Mesenchymal stem cell (in vitro differentiated cells and primary cell): Measurements from ENCODE around the gene GLIS2.

ENCODE experiments used
- DNase-seq: peaks from one replicate; pipeline ENCODE4 v3.0.0-alpha.2; 2013
- H2AFZ ChIP-seq: one replicate; pipeline ENCODE4 v1.6.1; 2013; ENCODE audit warnings: low read depth, mild to moderate bottlenecking, control low read depth, inconsistent platforms, low read length, moderate library complexity
- H2AK5ac ChIP-seq: 2 replicates; pipeline ENCODE4 v1.6.1; 2013; ENCODE audit warnings: low read length, moderate library complexity, mild to moderate bottlenecking, inconsistent platforms; ENCODE audit not compliant: severe bottlenecking
- H2BK120ac ChIP-seq: one replicate; pipeline ENCODE4 v1.6.1; 2013; ENCODE audit warnings: low read depth, mild to moderate bottlenecking, inconsistent platforms, low read length, moderate library complexity
- H2BK12ac ChIP-seq, 2 experiments: one replicate each; pipeline ENCODE4 v1.6.1; 2013; ENCODE audit warnings: inconsistent platforms in 2 of 2, low read length in 2 of 2, mild to moderate bottlenecking in 2 of 2, moderate library complexity in 2 of 2, control low read depth in 1 of 2
- H2BK15ac ChIP-seq: one replicate; pipeline ENCODE4 v1.6.1; 2013; ENCODE audit warnings: mild to moderate bottlenecking, low read depth, inconsistent platforms; ENCODE audit not compliant: poor library complexity, severe bottlenecking
- H2BK5ac ChIP-seq: 2 replicates; pipeline ENCODE4 v1.6.1; 2013; ENCODE audit warnings: low read depth, mild to moderate bottlenecking, low read length, control low read depth, inconsistent platforms; ENCODE audit not compliant: poor library complexity, severe bottlenecking
- H3K14ac ChIP-seq, 2 experiments: one replicate each; pipeline ENCODE4 v1.6.1; 2013; ENCODE audit warnings: inconsistent platforms in 2 of 2, low read length in 2 of 2, control low read depth in 1 of 2, mild to moderate bottlenecking in 1 of 2, moderate library complexity in 1 of 2
- H3K18ac ChIP-seq, 2 experiments: one replicate each; pipeline ENCODE4 v1.6.1; 2013; ENCODE audit warnings: inconsistent platforms in 2 of 2, low read length in 2 of 2, control low read depth in 1 of 2, low read depth in 1 of 2, mild to moderate bottlenecking in 1 of 2
- H3K23ac ChIP-seq, 2 experiments: one replicate each; pipeline ENCODE4 v1.6.1; 2013; ENCODE audit warnings: inconsistent platforms in 2 of 2, low read length in 2 of 2, mild to moderate bottlenecking in 2 of 2, moderate library complexity in 2 of 2, control low read depth in 1 of 2
- H3K27ac ChIP-seq: 2 replicates; pipeline ENCODE4 v1.5.1; 2013; ENCODE audit warnings: mild to moderate bottlenecking, moderate library complexity, low read length, control low read depth, inconsistent platforms; ENCODE audit not compliant: poor library complexity, severe bottlenecking
- H3K27me3 ChIP-seq, 2 experiments: 2 replicates each; pipeline versions ENCODE4 v1.6.1 to v1.7.0; 2013; ENCODE audit warnings: low read length in 2 of 2, mild to moderate bottlenecking in 2 of 2, moderate library complexity in 2 of 2, control low read depth in 1 of 2, inconsistent platforms in 1 of 2; ENCODE audit not compliant: control insufficient read depth in 1 of 2, insufficient read depth in 1 of 2
- H3K36me3 ChIP-seq, 2 experiments: 2 replicates each; pipeline versions ENCODE4 v1.6.1 to v1.7.0; 2013; ENCODE audit warnings: low read length in 2 of 2, control low read depth in 1 of 2, inconsistent platforms in 1 of 2, low read depth in 1 of 2, mild to moderate bottlenecking in 1 of 2; ENCODE audit not compliant: insufficient read depth in 2 of 2, control insufficient read depth in 1 of 2
- H3K4ac ChIP-seq, 2 experiments: one replicate each; pipeline ENCODE4 v1.6.1; 2013; ENCODE audit warnings: inconsistent platforms in 2 of 2, low read length in 2 of 2, mild to moderate bottlenecking in 2 of 2, moderate library complexity in 2 of 2, control low read depth in 1 of 2, low read depth in 1 of 2
- H3K4me1 ChIP-seq: 2 replicates; pipeline ENCODE4 v1.6.1; 2013; ENCODE audit warnings: low read depth, low read length, control low read depth; ENCODE audit not compliant: control insufficient read depth, insufficient read depth
- H3K4me2 ChIP-seq: 2 replicates; pipeline ENCODE4 v1.6.1; 2013; ENCODE audit warnings: low read length, mild to moderate bottlenecking, inconsistent platforms; ENCODE audit not compliant: poor library complexity, severe bottlenecking
- H3K4me3 ChIP-seq, 2 experiments: 2 replicates each; pipeline versions ENCODE4 v1.5.1 to v1.7.0; 2013; ENCODE audit warnings: low read length in 2 of 2, mild to moderate bottlenecking in 2 of 2, control low read depth in 1 of 2, low read depth in 1 of 2; ENCODE audit not compliant: insufficient read depth in 1 of 2
- H3K79me1 ChIP-seq: replicated peaks from 2 replicates; pipeline ENCODE4 v1.6.1; 2013; ENCODE audit warnings: mild to moderate bottlenecking, control low read depth, low read length, inconsistent platforms; ENCODE audit not compliant: poor library complexity, severe bottlenecking
- H3K9ac ChIP-seq: 2 replicates; pipeline ENCODE4 v1.7.0; 2013; ENCODE audit warnings: mild to moderate bottlenecking, low read length, moderate library complexity
- H3K9me3 ChIP-seq: 2 replicates; pipeline ENCODE4 v1.7.0; 2013; ENCODE audit warnings: mild to moderate bottlenecking, low read length; ENCODE audit not compliant: control insufficient read depth
- H4K8ac ChIP-seq: one replicate; pipeline ENCODE4 v1.6.1; 2013; ENCODE audit warnings: inconsistent platforms, mild to moderate bottlenecking, low read length, moderate library complexity
- H4K91ac ChIP-seq: one replicate; pipeline ENCODE4 v1.6.1; 2013; ENCODE audit warnings: mild to moderate bottlenecking, low read length, inconsistent platforms
- WGBS: methylation state at CpG from one replicate; pipeline ENCODE4 v1.1.7; 2013; ENCODE audit warnings: mixed read lengths; 5-methylcytosine and 5-hydroxymethylcytosine counted together

GLIS2 gene

GRCh38 chr16:4324492-4325252 lies 8.8 kb downstream of the GLIS2 start:
- no peak overlapping the region for H2AFZ ChIP-seq

GRCh38 chr16:4325253-4325758 lies 9.4 kb downstream of the GLIS2 start:
- H3K18ac ChIP-seq = peak overlapping the region; percentile 56 to 58
- peak overlapping the region; percentile 66 for H4K8ac ChIP-seq
- no peak overlapping the region for H3K4me2 ChIP-seq
- no peaks in the 10 kb centered on the region for H3K27me3 ChIP-seq
- H2BK12ac ChIP-seq = no peak overlapping the region
- peaks cover 35% of the 10 kb centered on the region for H3K79me1 ChIP-seq
- peak overlapping the region in 1 of 2 experiments; percentile 12 for H3K14ac ChIP-seq
- H2AK5ac ChIP-seq = peak overlapping the region; percentile 36
- peak overlapping the region; percentile 29 for H2BK15ac ChIP-seq
- no peak overlapping the region for H2BK120ac ChIP-seq
- H3K36me3 ChIP-seq = peaks cover 0 to 26% of the 10 kb centered on the region in 2 experiments
- H3K9ac ChIP-seq = no peak overlapping the region
- H3K4ac ChIP-seq = no peak overlapping the region
- no peaks in the 10 kb centered on the region for H3K9me3 ChIP-seq
- H3K4me1 ChIP-seq = peaks cover 77% of the 10 kb centered on the region
- H3K23ac ChIP-seq = peak overlapping the region in 1 of 2 experiments; percentile 46
- no peak overlapping the region for H3K4me3 ChIP-seq
- no peak overlapping the region for H2AFZ ChIP-seq
- WGBS = 87% methylated on average over 3 of the region's 6 CpGs
- H3K27ac ChIP-seq = no peak overlapping the region
- no peak overlapping the region for H2BK5ac ChIP-seq
- peak overlapping the region; percentile 62 for H4K91ac ChIP-seq
- DNase-seq = no peak

More at GRCh38 chr16:4324492-4325252, 8.8 kb downstream of the GLIS2 start:
- peak overlapping the region in 1 of 2 experiments; percentile 87 for H3K14ac ChIP-seq
- H3K4me3 ChIP-seq = no peak overlapping the region
- H3K36me3 ChIP-seq = peaks cover 0 to 26% of the 10 kb centered on the region in 2 experiments
- H3K9ac ChIP-seq = peak overlapping the region; percentile 59
- peaks cover 83% of the 10 kb centered on the region for H3K4me1 ChIP-seq
- H3K27ac ChIP-seq = peak overlapping the region; percentile 14
- DNase-seq = no peak
- H2BK120ac ChIP-seq = peak overlapping the region; percentile 74
- no peak overlapping the region for H3K23ac ChIP-seq
- H2BK15ac ChIP-seq = peak overlapping the region; percentile 82
- H3K9me3 ChIP-seq = no peaks in the 10 kb centered on the region
- H2BK12ac ChIP-seq = peak overlapping the region; percentile 44 to 94
- H2BK5ac ChIP-seq = no peak overlapping the region
- peak overlapping the region; percentile 59 for H4K8ac ChIP-seq
- peak overlapping the region; percentile 56 to 83 for H3K18ac ChIP-seq
- peaks cover 33% of the 10 kb centered on the region for H3K79me1 ChIP-seq
- no peaks in the 10 kb centered on the region for H3K27me3 ChIP-seq
- WGBS = 91% methylated on average over 22 of the region's 22 CpGs
- no peak overlapping the region for H2AK5ac ChIP-seq
- peak overlapping the region; percentile 52 for H4K91ac ChIP-seq
- peak overlapping the region; percentile 3 for H3K4me2 ChIP-seq
- H3K4ac ChIP-seq = peak overlapping the region in 1 of 2 experiments; percentile 29

- H2BK120ac ChIP-seq = peak overlapping the region; percentile 89
- H3K18ac ChIP-seq = peak overlapping the region; percentile 97 to 98
- no peak overlapping the region for H2AFZ ChIP-seq
- H3K4me2 ChIP-seq = peak overlapping the region; percentile 81
- peak overlapping the region; percentile 47 for H2AK5ac ChIP-seq
- DNase-seq = no peak
- H3K79me1 ChIP-seq = peaks cover 36% of the 10 kb centered on the region
- H2BK15ac ChIP-seq = peak overlapping the region; percentile 73
- H3K4me3 ChIP-seq = peak overlapping the region; percentile 52 to 75
- H3K27me3 ChIP-seq = no peaks in the 10 kb centered on the region
- H3K36me3 ChIP-seq = peaks cover 4 to 25% of the 10 kb centered on the region in 2 experiments
- H3K27ac ChIP-seq = no peak overlapping the region
- WGBS = 7% methylated on average over 44 of the region's 57 CpGs
- H3K9ac ChIP-seq = peak overlapping the region; percentile 81
- H3K4ac ChIP-seq = peak overlapping the region; percentile 87 to 92
- peak overlapping the region; percentile 99 for H4K8ac ChIP-seq
- no peak overlapping the region for H2BK5ac ChIP-seq
- peak overlapping the region; percentile 18 to 45 for H2BK12ac ChIP-seq
- peak overlapping the region in 1 of 2 experiments; percentile 85 for H3K14ac ChIP-seq
- H3K4me1 ChIP-seq = peaks cover 58% of the 10 kb centered on the region
- H3K9me3 ChIP-seq = no peaks in the 10 kb centered on the region
- peak overlapping the region; percentile 97 for H4K91ac ChIP-seq
- H3K23ac ChIP-seq = peak overlapping the region in 1 of 2 experiments; percentile 96
Observed at GRCh38 chr16:4327386-4328045, 11.6 kb downstream of the GLIS2 start.
